GM19438 (cell line): ENCODE data around the gene QSOX2.
"Not testable (repeated sequence)": the region's sequence is repeated elsewhere in the genome, so short reads cannot be mapped to it uniquely, and the experiment has no call there.

ENCODE experiments used
- ATAC-seq: cut with Tn5 transposase; IDR thresholded peaks from one replicate; pipeline ENCODE4 v1.9.1; 2021; ENCODE audit warnings: low read depth; ENCODE audit not compliant: unreplicated experiment

Gene QSOX2

DNA sequence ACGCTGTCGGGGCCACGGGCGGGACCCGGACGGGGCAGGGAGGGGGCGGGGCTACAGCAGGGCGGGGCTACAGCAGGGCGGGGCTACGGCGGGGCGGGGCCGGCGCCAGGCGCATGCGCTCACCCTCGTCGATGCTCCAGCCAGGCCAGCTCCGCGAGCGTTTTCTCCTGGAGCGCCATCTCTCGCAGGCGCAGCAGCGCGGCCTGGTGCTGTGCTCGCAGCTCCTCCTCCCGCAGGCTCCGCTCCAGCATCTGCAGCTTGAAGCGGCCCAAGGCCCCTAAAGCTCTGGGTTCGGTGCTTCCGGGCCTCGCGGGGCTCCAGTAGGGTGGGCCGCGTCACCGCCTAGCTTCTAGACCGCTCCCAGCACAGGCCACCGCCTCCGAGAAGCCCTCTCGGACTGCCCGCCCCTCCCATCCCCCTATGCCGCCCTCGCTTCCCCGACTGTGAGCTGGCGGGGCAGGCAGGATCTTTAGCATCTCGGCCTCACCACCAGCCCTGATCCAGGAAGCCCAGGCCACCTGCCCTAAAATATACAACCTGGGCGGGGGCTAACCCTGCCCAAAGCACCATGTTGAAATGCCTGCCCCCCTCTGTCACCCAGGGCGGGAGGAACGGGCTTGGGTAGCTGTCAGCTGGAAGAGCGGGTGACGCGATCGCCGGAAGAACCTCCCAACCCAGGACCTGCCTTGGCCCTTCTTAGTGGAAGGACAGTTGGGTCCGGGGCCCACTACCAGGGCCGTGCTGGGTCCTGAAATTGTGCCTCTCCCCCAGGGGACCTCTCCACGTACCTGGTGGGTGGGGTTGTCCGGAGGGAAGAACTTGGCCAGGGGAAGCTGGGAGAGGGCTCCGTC, 21.9 kb upstream of the QSOX2 start:
- ATAC-seq, result no peak

DNA sequence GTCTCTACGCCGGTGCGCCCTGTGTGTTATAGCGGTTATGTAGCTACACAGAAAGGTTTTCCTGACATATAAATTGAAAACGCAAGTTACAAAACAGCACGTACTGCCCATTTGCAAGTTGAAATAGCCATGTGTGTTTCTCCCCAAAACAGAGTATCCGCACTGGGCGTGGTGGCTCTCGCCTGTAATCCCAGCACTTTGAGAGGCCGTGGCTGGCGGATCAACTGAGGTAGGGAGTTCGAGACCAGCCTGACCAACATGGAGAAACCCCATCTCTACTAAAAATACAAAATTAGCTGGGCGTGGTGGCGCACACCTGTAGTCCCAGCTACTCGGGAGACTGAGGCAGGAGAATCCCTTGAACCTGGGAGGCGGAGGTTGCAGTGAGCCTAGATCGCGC, 21.0 kb upstream of the QSOX2 start:
- not testable (repeated sequence) for ATAC-seq

DNA sequence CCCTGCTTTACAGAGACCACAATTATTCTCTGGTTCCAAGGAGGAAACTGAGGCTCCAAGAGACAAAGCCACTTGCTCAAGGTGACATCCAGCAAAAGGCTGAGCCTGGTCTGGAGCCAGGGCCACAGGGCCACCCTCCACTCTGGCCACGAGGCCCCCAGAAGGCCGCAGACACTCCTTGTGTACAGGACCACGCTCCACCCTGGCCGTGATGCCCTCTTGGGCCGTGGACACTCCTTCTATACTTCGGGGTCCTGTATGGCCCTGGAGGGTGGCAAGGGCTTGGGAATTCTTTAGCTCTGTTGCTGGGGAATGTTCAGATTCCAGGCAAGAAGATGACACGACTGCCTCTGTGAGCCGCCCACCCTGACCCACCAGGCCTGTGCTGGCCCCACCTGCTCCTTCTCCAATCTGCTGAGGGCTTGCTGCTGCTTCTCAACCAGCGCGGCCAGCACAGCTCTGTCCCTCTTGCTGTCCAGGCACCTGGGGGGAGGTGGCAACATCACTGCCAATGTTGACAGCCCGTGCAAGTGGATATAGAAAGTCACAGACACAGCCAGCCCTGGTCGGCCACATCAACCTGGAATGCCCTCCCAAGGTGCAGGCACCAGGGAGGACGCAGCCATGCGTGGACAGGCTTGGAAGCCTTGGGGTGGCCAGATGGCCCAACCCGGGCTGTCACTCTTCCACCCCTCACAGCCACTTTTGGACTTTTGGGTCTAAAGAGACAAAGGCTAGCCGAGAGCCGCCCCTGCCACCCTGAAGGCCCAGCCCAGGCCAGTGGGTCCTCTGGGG, 20.1 kb upstream of the QSOX2 start:
- no peak for ATAC-seq

DNA sequence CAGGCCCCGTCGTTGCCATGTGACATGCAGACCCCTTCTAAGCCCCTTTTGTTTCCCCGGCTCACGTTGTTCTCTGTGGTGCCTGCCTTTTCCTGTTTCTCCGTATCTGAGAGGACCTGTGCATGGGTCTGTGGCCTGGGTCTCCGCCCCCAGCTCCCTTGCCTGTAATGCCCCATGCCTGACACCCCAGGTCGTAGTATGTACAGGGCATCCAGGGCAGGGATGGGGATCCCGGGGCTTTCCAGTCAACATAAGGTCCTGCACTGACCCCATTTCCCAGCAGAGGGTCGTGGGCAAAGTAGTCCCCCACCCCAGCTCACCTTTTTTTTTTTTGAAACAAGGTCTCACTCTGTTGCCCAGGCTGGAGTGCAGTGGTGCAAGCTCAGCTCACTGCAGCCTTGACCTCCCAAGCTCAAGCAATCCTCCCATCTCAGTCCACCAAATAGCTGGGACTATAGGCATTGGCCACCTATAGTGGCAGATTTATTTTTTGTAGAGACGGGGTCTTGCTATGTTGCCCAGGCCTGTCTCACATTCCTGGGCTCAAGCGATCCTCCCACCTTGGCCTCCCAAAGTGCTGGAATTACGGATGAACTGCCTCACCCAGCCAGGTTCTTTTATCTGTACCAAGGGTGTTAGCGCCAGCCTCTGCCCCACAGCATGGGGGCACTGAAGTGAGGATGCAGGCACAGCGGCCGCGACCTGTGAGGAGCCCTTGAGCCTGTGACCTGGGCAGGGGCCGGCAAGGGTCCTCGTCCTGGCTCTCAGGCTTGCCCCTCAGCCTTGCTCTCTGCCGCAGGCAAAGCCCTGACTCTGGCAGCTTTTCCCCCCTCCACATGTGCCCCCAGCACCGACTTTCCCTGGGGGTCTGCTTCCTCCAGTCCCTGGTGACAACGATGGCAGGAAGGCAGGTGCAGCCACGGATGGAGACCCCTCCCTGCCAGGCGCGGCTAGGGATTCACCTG, 19.1 kb upstream of the QSOX2 start:
- no peak for ATAC-seq

DNA sequence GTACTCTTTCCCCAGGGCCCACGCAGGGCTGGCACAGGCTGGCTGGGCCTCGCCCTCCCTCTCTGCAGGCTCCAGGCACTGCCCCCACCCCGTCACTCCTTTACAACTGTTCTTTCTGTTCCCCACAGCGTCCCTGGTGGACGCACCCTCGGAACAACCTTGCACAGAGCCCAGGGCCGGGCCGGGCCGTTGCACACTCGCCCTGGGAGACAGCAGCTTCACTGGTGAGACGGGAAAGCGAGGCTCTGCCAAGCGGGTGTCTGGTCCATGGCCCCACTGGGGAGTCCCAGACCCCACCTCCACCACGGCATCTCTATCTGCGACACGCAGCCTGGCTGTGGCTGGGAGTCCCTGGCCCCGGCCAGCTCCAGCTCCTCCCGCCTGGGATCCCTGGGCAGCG, 18.4 kb upstream of the QSOX2 start:
- ATAC-seq, result no peak

DNA sequence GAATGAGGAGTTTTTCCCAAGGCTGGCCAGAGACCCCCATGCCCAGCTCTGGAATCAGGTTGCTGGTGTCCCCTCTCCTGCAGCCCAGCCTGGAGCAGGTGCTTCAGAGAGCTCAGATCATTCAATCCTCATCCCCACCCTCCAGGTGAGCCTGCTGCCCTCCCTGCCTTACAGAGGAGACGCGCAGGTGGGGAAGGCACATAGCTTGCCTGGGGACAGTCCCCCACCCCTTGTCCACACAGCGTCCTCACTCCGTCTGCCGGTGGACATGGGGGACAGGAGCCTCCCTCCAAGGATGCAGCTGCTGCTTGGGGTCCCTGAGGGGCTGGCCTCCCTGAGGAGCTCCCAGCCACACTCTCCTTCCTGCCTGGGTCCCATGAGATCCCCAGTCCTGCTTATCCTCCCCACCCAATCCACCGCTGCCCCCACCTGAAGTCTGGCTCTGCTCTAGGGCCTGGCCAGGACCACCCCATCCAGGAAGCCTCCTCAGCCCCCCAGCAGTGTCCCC, 17.1 kb upstream of the QSOX2 start:
- ATAC-seq, result no peak

DNA sequence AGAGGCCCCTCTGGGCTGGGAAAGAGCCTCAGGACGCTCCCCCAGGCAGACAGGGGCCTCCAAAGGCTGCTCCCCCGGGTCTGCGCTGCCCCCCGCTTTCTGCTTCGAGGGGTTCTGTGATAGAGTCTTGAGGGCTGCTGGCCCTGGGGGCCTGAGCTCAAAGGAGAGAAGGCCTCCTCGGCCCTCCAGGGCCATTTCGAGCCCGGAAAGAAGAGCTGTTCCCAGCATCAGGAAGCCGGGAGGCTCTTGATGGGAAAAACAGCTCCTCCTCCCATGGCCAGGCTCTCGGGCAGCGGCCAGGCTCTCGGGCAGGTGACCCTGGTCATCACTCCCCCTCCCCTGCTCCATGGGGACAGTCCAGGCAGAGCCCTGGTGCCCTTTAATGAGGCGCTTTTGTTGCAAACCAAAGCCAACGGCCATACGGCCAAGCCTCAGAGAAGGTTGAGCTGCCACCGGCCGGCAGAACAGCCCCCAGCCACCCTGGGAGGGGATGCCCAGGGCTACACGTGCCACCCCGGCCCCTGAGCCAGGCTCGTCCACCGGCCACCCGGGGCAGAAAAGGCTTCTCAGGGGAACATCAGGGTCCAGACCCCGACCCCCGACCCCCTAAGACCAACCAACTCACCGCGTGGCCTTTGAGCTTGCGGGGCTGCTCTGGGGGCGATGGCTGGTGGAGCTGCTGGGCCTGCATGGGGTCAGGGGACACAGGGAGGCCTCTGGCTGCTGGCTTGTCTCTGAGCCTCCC, 16.2 kb upstream of the QSOX2 start:
- ATAC-seq, result no peak

DNA sequence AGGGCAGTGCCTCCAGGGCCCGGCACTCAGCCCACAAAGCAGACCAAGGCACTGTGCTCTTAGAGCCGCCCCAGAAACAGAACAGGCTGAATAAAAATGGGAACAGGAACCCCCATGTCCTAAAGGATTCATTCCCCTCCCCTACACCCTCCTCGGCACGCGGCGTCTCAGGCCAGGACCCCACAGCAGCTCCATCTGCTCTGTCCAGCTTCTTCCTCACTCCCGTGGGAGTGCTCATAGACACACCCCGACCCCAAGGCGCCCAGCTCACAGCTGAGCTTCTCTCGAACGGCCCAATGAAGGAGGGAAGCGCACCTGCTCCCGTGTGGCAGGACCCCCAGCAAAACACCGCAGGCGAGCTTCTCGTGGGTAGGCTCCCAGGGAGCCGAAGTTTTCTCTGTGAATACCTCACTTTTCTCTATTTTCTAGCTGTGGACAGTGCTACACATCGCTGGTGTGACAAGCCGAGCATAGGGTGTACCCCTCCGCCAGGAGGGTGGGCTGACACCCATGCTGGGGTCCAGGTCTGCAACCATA, 15.4 kb upstream of the QSOX2 start:
- no peak for ATAC-seq

DNA sequence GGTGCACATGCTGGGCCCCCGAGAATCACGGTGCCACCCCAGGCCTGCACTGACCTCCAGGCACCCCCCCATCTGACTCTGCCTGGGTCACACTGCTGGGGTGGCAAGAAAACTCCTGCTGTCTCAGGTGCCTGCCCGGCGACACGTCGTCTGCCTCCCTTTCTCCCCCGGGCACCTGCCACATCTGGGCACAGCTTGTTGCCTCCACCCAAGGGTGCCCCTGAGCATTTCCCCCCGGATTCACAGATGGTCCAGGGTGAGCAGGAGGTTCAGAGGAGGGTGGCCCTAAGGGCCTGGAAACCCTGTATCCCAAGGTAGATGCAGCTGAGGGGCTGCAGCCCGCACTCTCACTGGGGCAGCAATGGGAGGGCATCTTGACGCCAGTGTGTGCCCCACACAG, 14.9 kb upstream of the QSOX2 start:
- ATAC-seq, result no peak

DNA sequence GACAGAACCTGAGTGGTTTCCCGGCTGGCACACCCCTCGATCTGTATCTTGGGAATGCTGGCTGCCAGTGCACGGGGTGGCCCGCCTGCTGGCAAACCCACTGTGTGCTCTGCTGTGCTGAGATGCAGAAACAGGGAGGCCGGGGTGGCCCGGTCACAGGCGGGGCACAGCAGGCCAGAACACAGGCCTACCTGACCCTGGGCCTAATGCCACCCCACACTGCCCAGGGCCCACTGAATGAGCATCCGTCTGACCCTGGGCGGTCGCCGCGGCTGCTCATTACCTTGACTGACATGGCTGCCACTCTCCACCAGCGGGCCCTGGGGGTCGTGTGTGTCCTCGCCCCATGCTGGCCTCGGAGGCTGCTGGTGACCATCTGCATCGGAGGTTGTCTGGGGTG, 14.2 kb upstream of the QSOX2 start:
- ATAC-seq, result no peak

DNA sequence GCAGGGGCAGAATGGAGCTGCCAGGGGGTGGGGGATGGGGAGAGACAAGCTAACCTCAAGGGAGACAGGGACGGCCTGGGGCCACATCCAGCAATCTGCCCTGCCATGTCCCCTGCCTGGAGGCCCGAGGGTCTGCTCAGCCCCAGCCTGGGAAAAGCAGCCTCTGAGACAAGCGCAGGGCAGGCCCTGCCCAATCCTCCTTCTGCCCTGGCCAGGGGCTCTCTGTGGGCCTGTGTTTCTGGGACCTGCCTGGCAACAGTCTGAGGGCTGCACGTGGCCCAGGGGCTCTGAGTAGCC, 13.9 kb upstream of the QSOX2 start:
- no peak for ATAC-seq

DNA sequence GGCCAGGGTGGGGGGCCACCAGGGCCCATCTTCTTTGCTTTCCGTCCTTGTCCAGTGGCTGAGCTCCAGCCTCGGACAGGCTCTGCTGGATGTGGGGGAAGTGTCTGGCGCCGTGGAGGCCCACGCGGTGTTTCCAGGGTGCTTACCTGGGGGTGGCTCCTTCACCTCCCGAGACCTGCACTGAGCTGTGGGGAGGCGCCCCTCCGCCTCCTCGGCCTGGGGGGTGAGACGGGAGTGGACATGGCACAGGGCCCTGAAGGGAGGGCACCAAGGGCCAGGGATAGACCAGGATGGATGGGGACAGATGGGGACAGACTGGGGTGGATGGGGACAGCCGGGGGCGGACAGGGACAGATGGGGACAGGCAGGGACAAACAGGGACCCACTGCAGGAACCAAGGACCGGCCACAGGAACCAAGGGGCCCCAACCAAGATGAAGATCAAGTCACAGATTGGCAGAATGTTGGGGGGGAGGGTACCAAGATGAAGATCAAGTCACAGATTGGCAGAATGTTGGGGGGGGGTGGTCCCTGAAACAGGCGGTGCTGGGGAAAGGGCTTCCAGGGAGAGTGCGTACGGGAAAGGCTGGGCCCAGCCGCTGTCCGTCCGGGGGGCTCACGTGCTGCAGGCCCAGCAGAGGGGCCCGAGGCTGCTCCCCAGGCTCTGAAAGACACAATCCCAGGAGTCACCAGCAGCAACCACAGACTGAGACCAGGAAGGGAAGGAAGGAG, 13.3 kb upstream of the QSOX2 start:
- ATAC-seq, result no peak

DNA sequence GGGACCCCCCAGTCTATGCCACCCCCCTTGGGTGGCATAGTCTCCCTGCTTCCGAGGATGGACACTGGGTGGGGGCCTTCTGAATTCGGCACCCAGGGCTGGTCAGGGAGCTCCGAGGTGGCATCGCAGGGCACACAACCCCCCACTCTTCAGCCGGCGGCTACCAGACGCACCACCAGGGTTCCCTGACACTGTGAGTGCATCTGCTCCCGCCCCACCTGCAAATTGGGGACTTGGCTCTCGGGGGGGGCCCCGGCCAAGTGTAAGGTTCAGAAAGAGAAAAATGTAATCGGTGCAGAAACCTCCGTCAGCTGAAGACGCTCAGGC, 12.7 kb upstream of the QSOX2 start:
- ATAC-seq, result no peak

DNA sequence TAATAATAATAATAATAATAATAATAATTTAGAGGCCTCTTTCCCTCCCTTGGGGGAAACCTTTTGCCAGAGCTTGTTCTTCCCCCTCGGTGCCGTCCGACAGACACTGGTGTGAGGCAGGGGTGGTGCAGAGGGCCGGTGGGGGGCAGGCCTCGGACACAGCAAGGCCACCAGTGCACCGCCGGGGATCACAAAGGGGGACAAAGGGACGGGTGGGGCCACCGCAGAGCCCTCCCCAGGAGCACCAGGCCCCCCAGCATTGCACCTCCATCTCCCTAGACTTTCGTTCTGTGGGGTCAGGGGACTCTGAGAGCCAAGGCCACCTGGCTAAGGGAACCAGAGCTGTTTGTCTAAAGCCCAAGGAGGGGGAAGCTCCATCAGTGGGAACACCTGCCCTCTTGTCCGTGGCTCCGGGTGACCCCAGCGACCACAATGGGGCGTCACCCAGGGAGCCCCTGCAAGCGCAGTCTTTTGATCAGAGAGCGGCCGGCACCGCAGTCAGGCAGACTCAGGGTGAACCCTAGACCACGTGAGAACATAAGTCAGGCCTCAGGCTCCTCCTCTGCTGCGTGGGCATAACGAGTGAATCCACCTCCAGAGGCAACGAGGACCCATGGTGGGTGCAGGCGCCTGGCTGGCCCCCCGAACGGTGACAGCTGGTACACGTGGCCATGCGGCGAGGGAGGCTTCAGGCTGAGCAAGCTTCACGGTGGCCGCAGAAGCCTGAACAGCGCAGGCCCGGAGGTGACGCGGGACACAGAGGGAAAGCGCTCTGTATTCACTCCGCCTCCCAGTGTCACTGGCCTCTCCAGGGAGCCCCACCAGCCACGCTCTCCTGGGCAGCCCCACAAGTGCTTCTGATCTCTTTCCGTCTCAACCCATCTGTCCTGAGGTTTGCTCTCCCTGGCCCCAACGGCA, 12.0 kb upstream of the QSOX2 start:
- ATAC-seq, result no peak

DNA sequence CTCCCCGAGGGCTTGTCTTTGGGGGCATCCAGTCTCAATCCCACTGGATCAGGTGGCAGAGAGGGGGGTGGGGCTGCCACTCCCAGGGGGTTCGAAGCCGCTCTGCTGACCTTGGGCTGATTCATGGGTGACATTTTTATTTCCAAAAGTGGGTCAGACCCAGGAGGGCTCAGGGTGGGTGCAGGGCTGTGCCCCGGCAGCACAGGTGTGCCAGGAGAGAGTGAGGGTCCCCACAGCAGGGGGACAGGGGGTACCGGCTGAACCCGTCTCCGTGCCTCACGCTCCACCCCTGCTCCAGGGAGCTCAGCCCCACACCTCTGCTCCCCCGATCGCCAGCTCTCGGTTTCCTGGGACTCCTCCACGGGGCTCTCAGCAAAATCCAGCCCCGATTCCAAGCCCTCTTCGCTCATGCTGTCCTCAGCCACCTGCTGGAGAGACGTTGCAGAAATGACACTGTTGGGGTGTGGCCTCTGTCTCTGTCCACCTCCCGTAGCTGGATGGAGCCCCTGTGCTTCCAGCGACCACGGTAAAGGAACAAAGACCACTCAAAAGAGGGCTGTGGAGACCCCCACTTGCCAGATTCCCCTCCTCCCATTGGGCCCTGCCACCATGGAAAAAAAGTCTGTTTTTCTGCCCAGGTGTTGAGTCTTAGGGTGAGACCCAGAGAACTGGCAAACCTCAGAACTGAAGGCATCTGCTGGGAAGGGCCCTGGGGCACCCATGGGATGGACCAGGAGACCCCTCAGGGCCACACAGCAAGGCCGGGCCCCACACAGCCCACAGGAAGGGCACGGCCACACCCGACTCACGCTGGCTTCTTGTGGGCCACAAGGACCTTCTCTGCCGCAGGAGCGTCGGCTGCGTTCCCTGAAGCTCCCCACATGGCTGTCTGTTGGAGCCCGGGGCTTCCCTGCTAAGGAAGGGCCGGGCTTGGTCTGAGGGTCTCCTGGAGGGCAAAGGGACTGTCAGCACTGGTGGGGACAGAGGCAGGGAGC, 10.6 kb upstream of the QSOX2 start:
- no peak for ATAC-seq

DNA sequence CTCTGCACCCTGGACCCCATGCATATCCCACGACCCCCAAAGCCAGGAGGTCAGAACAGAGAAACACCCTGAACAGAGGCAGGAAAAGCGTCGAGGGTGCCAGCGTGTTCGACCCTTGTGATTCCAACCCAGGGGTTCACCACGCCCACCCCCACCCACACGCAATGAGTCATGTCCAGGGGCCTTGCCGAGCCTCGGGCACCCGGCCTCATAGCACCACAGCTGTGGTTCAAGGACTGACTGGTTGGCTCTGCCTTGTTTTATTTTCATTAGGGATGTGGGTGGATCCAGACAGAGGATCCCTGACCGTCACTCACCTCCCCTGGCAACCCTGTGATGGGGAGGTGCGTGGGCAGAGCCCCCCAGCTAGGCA, 9.5 kb upstream of the QSOX2 start:
- no peak for ATAC-seq
